Mesodermal cell (in vitro differentiated cells): ENCODE data around the gene MYLK2.

Source experiments
- H3K27ac ChIP-seq: 2 replicates; pipeline ENCODE4 v1.7.0; 2013; ENCODE audit warnings: mild to moderate bottlenecking, low read depth, low read length, moderate library complexity; ENCODE audit not compliant: severe bottlenecking
- H3K36me3 ChIP-seq: 2 replicates; pipeline ENCODE4 v1.7.1; 2013; ENCODE audit warnings: mild to moderate bottlenecking, low read length, moderate library complexity; ENCODE audit not compliant: control insufficient read depth, insufficient read depth
- H3K4me1 ChIP-seq: one replicate; pipeline ENCODE4 v1.7.1; 2013; ENCODE audit warnings: mild to moderate bottlenecking, low read length; ENCODE audit not compliant: insufficient read depth, control insufficient read depth, poor library complexity, severe bottlenecking
- H3K4me3 ChIP-seq: 2 replicates; pipeline ENCODE4 v1.7.0; 2013; ENCODE audit warnings: low read length, control low read depth, mild to moderate bottlenecking; ENCODE audit not compliant: insufficient read depth, poor library complexity, severe bottlenecking; ENCODE audit errors: extremely low read depth
- H3K9me3 ChIP-seq: 2 replicates; pipeline ENCODE4 v1.7.1; 2013; ENCODE audit warnings: mild to moderate bottlenecking, low read length, moderate library complexity; ENCODE audit not compliant: control insufficient read depth
- WGBS, 2 experiments: methylation state at CpG; one replicate each; pipeline ENCODE4 v1.1.5; 2013; ENCODE audit warnings: missing lambda C conversion rate in 2 of 2; ENCODE audit not compliant: insufficient coverage in 2 of 2; 5-methylcytosine and 5-hydroxymethylcytosine counted together

Gene MYLK2

DNA sequence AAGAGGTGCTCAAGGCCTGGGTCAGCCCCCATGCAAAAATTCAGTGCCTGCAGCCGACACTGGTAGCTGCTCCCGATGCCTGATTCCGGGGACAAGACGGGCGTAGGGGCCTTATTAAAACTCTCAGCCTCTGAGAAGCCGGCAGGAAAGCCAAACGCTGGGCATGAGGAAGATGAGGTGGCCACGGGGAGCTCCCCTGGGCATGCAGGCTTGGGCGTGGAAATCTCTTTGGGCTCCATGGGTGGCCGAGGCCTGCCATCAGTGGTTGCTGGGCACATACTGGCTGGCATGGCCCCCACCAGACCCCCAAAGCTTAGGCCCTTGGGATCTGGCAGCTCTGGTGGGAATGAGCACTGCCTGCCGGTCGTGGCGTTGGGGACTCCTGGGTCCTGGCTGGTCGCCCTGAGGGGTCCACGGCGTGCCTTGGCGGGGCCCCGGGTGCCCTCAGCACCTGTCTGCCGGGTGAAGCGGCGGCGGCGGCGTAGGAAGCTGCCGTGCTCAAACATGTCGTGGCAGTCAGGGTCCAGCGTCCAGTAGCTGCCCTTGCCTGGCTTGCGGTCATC lies 25.7 kb downstream of the MYLK2 start:
- no peak overlapping the region for H3K27ac ChIP-seq
- no peak overlapping the region for H3K4me3 ChIP-seq
- 95% methylated on average over 27 to 28 of the region's 28 CpGs for WGBS, 2 experiments
- H3K36me3 ChIP-seq: no peaks in the 10 kb centered on the region
- H3K9me3 ChIP-seq: no peaks in the 10 kb centered on the region
- H3K4me1 ChIP-seq: peaks cover 33% of the 10 kb centered on the region

DNA sequence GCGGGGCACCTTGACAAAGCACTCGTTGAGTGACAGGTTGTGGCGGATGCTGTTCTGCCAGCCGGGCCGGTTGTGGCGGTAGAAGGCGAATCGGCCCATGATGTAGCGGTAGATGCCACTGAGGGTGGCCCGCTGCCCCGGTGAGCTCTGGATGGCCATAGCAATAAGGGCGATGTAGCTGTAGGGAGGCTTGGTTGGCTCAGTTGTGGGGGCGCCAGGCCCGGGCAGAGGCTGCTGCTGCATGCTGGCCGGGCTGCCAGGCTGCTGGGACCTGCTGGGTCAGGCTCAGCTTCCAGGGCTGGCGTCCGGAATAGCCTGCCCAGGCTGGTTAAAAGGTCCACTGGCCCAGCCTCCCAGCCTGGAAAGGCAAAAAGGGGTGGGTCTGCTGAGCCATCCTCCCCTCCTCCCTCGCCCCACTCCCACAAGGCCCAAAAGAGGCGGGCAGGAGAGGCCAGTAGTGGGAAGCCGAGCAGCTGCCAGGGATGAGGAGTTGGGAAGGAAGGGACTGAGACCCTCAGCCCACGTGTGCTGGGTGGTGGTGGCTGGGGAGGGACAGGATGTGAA lies 26.2 kb downstream of the MYLK2 start, which contains the start of gene FOXS1:
Gene FOXS1, minus strand, starts transcription at position 305 of the 564 bp plus-strand sequence. Its CDS starts 62 bp downstream, at position 243.
- Histone ChIP-seq H3K9me3 (no peaks in the 10 kb centered on the region), H3K4me1 (peaks cover 33% of the 10 kb centered on the region), H3K4me3 (no peak within 1 kb of the TSS), H3K36me3 (no peaks in the 10 kb centered on the region), H3K27ac (no peak within 1 kb of the TSS)
- 71 to 74% methylated on average over 10 to 17 of the region's 21 CpGs for WGBS, 2 experiments

- Histone ChIP-seq H3K4me3 (no peak overlapping the region), H3K36me3 (no peaks in the 10 kb centered on the region), H3K9me3 (no peaks in the 10 kb centered on the region), H3K27ac (no peak overlapping the region), H3K4me1 (peaks cover 23% of the 10 kb centered on the region)
- 70 to 80% methylated on average over 2 of the region's 3 CpGs for WGBS, 2 experiments
Observed at GRCh38 chr20:31846793-31847138, 27.6 kb downstream of the MYLK2 start.

DNA sequence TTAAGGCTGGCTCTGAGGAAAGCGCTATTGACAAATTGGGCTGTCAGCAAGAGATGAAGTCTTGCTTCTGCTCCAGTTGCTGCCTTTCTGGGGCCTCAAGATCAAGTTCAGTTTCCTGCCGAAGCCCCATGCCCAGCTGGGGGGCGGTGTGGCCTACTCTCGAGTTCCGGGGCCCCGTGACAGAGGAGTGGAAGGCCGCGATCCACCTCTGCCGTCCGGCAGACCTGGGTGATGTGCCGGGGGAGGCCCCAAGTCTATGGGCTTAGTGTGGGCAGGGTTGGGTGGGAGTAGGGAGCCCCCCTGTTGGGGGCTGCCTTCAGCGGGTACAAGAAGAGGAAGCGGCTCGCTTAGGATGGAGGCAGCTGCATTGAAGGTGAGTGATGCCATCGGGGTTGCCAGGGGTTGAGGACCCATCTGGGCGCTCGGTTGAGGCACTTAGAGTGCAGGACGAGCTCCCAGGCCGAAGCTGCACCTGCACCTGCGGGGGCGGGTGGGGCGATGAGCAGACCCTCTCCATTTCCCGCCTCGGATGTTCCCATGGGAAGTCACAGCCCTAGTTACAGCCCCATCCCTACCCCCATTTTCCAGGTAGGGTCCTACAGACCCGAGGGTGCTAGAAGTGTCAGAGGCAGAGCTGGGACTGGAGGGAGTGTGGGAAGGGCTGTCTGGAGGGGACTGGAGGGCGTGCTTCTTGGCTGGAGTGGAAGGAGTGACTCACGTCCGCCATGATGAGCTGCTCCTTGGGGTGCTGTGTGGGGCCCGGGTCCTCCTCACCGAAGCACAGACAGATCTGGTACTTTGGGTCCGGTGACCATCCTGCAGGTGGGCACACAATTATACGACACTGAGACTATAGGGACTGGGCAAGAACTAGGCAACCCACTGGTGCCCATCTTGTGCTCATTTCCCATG lies 29.2 kb downstream of the MYLK2 start:
- WGBS, 2 experiments: 89% methylated on average over 25 to 27 of the region's 32 CpGs
- H3K36me3 ChIP-seq: no peaks in the 10 kb centered on the region
- no peak overlapping the region for H3K4me3 ChIP-seq
- no peaks in the 10 kb centered on the region for H3K9me3 ChIP-seq
- H3K27ac ChIP-seq: no peak overlapping the region
- H3K4me1 ChIP-seq: peaks cover 14% of the 10 kb centered on the region

GRCh38 chr20:31849306-31849930 lies 30.3 kb downstream of the MYLK2 start:
- no peak overlapping the region for H3K4me3 ChIP-seq
- no peaks in the 10 kb centered on the region for H3K9me3 ChIP-seq
- 89 to 94% methylated on average over 41 to 44 of the region's 45 CpGs for WGBS, 2 experiments

GRCh38 chr20:31851240-31851955 lies 32.2 kb downstream of the MYLK2 start:
- 72 to 78% methylated on average over 10 of the region's 11 CpGs for WGBS, 2 experiments
- Histone ChIP-seq H3K4me3 (no peak overlapping the region), H3K27ac (no peak overlapping the region), H3K9me3 (no peaks in the 10 kb centered on the region), H3K36me3 (no peaks in the 10 kb centered on the region), H3K4me1 (no peaks in the 10 kb centered on the region)

More at GRCh38 chr20:31849306-31849930, 30.3 kb downstream of the MYLK2 start:
- H3K4me1 ChIP-seq: peaks cover 14% of the 10 kb centered on the region
- no peaks in the 10 kb centered on the region for H3K36me3 ChIP-seq
- H3K27ac ChIP-seq: no peak overlapping the region

DNA sequence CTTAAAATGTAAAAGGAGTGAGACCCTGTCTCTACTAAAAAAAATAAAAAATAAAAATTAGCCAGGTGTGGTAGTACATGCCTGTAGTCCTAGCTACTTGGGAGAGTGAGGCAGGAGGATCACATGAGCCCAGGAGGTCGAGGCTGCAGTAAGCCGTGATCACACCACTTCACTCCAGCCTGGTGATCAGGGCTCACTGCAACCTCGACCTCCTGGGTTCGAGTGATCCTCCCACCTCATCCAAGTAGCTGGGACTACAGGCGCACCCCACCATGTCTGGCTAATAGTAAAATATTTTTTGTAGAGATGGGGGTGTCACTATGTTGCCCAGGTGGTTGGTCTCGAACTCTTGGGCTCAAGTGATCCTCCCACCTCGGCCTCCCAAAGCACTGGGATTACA lies 34.3 kb downstream of the MYLK2 start:
- 91 to 93% methylated on average over 2 to 5 of the region's 7 CpGs for WGBS, 2 experiments
- Histone ChIP-seq H3K4me1 (no peaks in the 10 kb centered on the region), H3K27ac (no peak overlapping the region), H3K36me3 (no peaks in the 10 kb centered on the region), H3K9me3 (no peaks in the 10 kb centered on the region), H3K4me3 (no peak overlapping the region)

DNA sequence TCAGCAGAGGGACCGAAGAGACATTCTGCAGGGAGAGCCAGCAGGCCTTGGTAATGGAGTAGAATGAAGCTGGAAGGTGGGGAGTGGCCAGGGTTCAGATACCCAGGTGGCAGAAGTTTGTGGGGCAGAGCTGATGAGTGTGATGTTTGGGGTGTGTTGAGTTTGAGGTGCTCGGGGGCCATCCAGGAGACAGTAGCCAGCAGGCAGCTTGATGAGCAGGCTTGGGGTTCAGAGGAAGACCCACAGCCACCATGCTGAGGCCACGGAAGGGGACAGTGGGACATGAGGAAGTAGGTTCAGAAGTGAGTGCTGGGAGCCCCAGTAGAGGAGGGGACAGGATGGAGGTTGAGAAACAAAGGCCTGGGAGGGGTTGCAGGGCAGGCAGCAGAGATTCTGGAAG lies 37.4 kb downstream of the MYLK2 start:
- no peaks in the 10 kb centered on the region for H3K36me3 ChIP-seq
- H3K4me3 ChIP-seq: no peak overlapping the region
- H3K27ac ChIP-seq: no peak overlapping the region
- peaks cover 9% of the 10 kb centered on the region for H3K4me1 ChIP-seq
- WGBS, 2 experiments: 71 to 81% methylated on average over 3 of the region's 3 CpGs
- H3K9me3 ChIP-seq: no peaks in the 10 kb centered on the region

- H3K36me3 ChIP-seq: no peaks in the 10 kb centered on the region
- WGBS, 2 experiments: 84 to 85% methylated on average over 10 to 13 of the region's 15 CpGs
- no peak overlapping the region for H3K27ac ChIP-seq
- H3K4me1 ChIP-seq: peaks cover 9% of the 10 kb centered on the region
- no peaks in the 10 kb centered on the region for H3K9me3 ChIP-seq
- no peak overlapping the region for H3K4me3 ChIP-seq
Observed at GRCh38 chr20:31857861-31858759, 39.0 kb downstream of the MYLK2 start.
